Transverse colon (tissue), 4 donors: Measurements from ENCODE around the gene DHDH. TPM values are rescaled to one million over a fixed set of nuclear protein-coding genes. Genes with fewer than 3 reads are reported as not detected.
"Not testable (repeated sequence)": the region's sequence is repeated elsewhere in the genome, so short reads cannot be mapped to it uniquely, and the experiment has no call there.

ENCODE experiments used
- DNase-seq: peaks from one replicate; pipeline ENCODE4 v3.0.0-alpha.2; 2019
- H3K27ac ChIP-seq, 4 donors: fragments of 200-600 bp; sonication (generic); 2 replicates each; pipeline ENCODE4 v1.5.1; 2016 to 2018; ENCODE audit warnings: inconsistent platforms in 4 of 4
- H3K27me3 ChIP-seq: fragments of 200-600 bp; sonication (generic); 2 replicates; pipeline ENCODE4 v1.5.1; 2017; ENCODE audit warnings: inconsistent platforms
- H3K36me3 ChIP-seq, 4 donors: fragments of 200-600 bp; sonication (generic); 2 replicates each; pipeline ENCODE4 v1.5.1; 2017 to 2019; ENCODE audit warnings: inconsistent platforms in 4 of 4
- H3K4me1 ChIP-seq, 4 donors: fragments of 200-600 bp; sonication (generic); 2 replicates each; pipeline ENCODE4 v1.5.1; 2017 to 2020; ENCODE audit warnings: inconsistent platforms in 4 of 4
- H3K4me3 ChIP-seq, 4 donors: fragments of 200-600 bp; sonication (generic); 1 replicate in 1 of 4; 2 replicates in 3 of 4; pipeline versions ENCODE4 v1.5.1 to v1.6.1; 2017 to 2019; ENCODE audit warnings: inconsistent platforms in 4 of 4
- H3K9me3 ChIP-seq, 2 donors: fragments of 200-600 bp; sonication (generic); 2 replicates each; pipeline ENCODE4 v1.5.1; 2017 to 2019; ENCODE audit warnings: inconsistent platforms in 2 of 2
- EP300 ChIP-seq: sonication (generic); formaldehyde crosslinking; IDR thresholded peaks from one replicate; pipeline ENCODE4 v1.6.1; 2017; ENCODE audit warnings: antibody characterized with exemption, low read depth
- POLR2A ChIP-seq: fragments of 450-650 bp; IDR thresholded peaks from one replicate; pipeline ENCODE4 v1.6.1; 2016; ENCODE audit warnings: antibody characterized with exemption, mild to moderate bottlenecking, moderate library complexity
- POLR2AphosphoS5 ChIP-seq, 3 donors: sonication (generic); formaldehyde crosslinking; IDR thresholded peaks; one replicate each; pipeline ENCODE4 v1.6.1; 2016; ENCODE audit warnings: antibody characterized with exemption in 3 of 3
- WGBS, 2 donors: methylation state at CpG; one replicate each; pipeline ENCODE4 v1.1.5; 2018; ENCODE audit warnings: low coverage in 1 of 2; 5-methylcytosine and 5-hydroxymethylcytosine counted together
- in situ Hi-C, 4 donors: fragments of 200-750 bp; cut with MboI; loops; one replicate each; pipeline versions ENCODE4 v1.15.0 to v1.15.1; 2017; ENCODE audit warnings: low sequenced_read_pairs in 3 of 4, low pct_ligation_motif_present in 1 of 4, low pct_unique_long_range_greater_than_20kb in 1 of 4
- intact Hi-C: fragments of 100-400 bp; cut with DNase I; formaldehyde crosslinking; loops from one replicate; pipeline ENCODE4 v1.15.1; 2023; ENCODE audit warnings: low total_unique reads
- total RNA-seq, 4 donors: library from RNA; depleted of rRNA; stranded (reverse); fragments of >200 nt; gene quantifications; one replicate each; pipeline ENCODE4 v1.1.0, GENCODE V29; 2016
- TF ChIP-seq, protein P1 (sequence below), 5 experiments: fragments of 200-600 bp in 3 of 5; fragments of 450-650 bp in 2 of 5; sonication (generic) in 3 of 5; IDR thresholded peaks; 1 replicate in 2 of 5; 2 replicates in 3 of 5; pipeline ENCODE4 v1.5.1; 2016 to 2017; ENCODE audit warnings: antibody characterized with exemption in 5 of 5, inconsistent platforms in 3 of 5, mild to moderate bottlenecking in 2 of 5, moderate library complexity in 1 of 5

The DHDH gene
- total RNA-seq, 4 donors from 2014 or later = 3.4 to 4.9 TPM; not detected in 2

DNA sequence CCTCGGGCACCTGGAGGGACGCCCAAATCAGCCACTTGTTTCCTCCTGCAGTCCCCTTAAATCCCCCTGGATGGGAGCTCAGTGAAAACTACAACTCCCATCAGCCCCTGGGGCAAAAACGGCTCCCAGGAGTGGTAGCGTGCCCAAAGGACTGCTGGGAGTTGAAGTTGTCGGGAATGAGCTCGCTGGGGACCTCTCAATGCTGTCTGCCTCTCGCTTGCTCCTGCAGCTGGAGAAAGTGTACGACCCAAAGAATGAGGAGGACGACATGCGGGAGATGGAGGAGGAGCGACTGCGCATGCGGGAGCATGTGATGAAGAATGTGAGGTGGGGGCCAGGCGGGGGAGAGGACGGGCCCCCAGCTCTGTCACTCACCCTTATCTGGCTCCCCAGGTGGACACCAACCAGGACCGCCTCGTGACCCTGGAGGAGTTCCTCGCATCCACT is 14.7 kb upstream of the DHDH start:
- Histone ChIP-seq H3K36me3 (peaks cover 0 to 38% (median 0%) of the 10 kb centered on the region in 4 donors), H3K9me3 (no peaks in the 10 kb centered on the region)
- DNase-seq = no peak

DNA sequence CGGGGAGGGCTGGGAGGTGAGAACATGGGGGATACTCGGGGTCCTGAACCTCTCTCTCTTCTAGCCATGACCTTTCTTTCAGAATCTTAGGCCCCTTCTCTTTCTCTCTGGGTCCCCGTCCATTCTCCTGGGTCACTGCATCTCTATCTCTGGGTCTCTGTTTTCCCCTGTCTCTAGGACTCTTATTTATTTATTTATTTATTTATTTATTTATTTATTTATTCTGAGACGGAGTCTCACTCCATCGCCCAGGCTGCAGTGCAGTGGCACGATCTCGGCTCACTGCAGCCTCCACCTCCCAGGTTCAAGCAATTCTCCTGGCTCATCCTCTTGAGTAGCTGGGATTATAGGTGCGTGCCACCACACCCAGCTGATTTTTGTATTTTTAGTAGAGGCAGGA is 14.2 kb upstream of the DHDH start:
- in situ Hi-C loops, H3K27ac ChIP-seq, H3K4me3 ChIP-seq, H3K9me3 ChIP-seq, DNase-seq, H3K27me3 ChIP-seq, intact Hi-C loops, H3K4me1 ChIP-seq: not testable (repeated sequence)
- H3K36me3 ChIP-seq = peaks cover 0 to 34% (median 0%) of the 10 kb centered on the region in 4 donors
- WGBS, 2 donors = 98% methylated on average over 8 of the region's 8 CpGs; no CpG with 5 or more reads in 1 of the 2 donors

More for the DNA sequence above, 14.7 kb upstream of the DHDH start:
- no peaks in the 10 kb centered on the region for H3K4me1 ChIP-seq
- no peak for TF ChIP-seq POLR2AphosphoS5 (IDR thresholded peaks at IDR 0.05)
- TF ChIP-seq POLR2A = no peak
- TF ChIP-seq, protein P1, sequence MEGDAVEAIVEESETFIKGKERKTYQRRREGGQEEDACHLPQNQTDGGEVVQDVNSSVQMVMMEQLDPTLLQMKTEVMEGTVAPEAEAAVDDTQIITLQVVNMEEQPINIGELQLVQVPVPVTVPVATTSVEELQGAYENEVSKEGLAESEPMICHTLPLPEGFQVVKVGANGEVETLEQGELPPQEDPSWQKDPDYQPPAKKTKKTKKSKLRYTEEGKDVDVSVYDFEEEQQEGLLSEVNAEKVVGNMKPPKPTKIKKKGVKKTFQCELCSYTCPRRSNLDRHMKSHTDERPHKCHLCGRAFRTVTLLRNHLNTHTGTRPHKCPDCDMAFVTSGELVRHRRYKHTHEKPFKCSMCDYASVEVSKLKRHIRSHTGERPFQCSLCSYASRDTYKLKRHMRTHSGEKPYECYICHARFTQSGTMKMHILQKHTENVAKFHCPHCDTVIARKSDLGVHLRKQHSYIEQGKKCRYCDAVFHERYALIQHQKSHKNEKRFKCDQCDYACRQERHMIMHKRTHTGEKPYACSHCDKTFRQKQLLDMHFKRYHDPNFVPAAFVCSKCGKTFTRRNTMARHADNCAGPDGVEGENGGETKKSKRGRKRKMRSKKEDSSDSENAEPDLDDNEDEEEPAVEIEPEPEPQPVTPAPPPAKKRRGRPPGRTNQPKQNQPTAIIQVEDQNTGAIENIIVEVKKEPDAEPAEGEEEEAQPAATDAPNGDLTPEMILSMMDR (IDR thresholded peaks at IDR 0.05) = no peak
- TF ChIP-seq EP300 = no peak
- WGBS, 2 donors = 91% methylated on average over 18 of the region's 18 CpGs; no CpG with 5 or more reads in 1 of the 2 donors
- in situ Hi-C loops (no loop called here), intact Hi-C loops (no loop called here)
- H3K4me3 ChIP-seq = no peak overlapping the region
- no peaks in the 10 kb centered on the region for H3K27me3 ChIP-seq
- no peak overlapping the region for H3K27ac ChIP-seq

DNA sequence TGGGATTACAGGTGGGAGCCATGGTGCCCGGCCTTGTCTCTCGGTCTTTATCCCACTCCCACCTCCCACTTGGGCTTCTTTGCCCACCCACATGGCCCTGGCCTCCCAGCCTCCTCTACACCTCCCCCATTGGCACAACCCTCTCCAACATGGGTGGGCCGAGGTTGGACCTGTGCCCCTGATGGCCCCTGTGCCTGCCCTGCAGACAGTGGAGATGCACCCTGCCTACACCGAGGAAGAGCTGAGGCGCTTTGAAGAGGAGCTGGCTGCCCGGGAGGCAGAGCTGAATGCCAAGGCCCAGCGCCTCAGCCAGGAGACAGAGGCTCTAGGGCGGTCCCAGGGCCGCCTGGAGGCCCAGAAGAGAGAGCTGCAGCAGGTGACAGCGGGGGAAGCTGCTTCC is 12.6 kb upstream of the DHDH start:
- Histone ChIP-seq H3K27me3 (no peaks in the 10 kb centered on the region), H3K4me1 (no peaks in the 10 kb centered on the region), H3K9me3 (no peaks in the 10 kb centered on the region), H3K27ac (no peak overlapping the region), H3K4me3 (no peak overlapping the region), H3K36me3 (peaks cover 0 to 20% (median 0%) of the 10 kb centered on the region in 4 donors)
- DNase-seq = no peak
- intact Hi-C loops = no loop called here
- whole genome bisulfite sequencing, 2 donors = 86% methylated on average over 10 of the region's 10 CpGs; no CpG with 5 or more reads in 1 of the 2 donors
- in situ Hi-C loops = no loop called here
- TF ChIP-seq EP300 (no peak), POLR2A (no peak), POLR2AphosphoS5 (IDR thresholded peaks at IDR 0.05) (no peak)
- TF ChIP-seq, protein P1 (IDR thresholded peaks at IDR 0.05) = no peak

DNA sequence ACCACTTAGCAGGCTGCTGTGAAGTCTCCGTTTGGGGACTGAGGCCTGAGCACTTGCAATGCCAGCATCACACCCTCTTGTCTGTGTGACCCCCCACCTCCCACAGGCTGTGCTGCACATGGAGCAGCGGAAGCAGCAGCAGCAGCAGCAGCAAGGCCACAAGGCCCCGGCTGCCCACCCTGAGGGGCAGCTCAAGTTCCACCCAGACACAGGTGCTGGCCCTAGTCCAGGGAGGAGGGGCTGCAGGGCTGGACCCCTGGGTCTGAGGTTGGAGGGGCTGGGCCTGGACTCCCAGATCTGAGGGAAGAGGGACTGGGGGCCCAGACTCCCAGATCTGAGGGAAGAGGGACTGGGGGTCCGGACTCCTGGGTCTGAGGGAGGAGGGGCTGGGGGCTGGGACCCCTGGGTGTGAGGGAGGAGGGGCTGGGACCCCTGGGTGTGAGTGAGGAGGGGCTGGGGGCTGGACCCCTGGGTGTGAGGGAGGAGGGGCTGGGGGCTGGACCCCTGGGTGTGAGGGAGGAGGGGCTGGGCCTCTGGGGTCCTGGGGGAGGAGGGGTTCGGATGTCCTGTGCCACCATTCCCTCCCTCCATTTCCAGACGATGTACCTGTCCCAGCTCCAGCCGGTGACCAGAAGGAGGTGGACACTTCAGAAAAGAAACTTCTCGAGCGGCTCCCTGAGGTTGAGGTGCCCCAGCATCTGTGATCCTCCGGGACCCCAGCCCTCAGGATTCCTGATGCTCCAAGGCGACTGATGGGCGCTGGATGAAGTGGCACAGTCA is 11.6 kb upstream of the DHDH start:
- Histone ChIP-seq H3K27ac (no peak overlapping the region), H3K27me3 (no peaks in the 10 kb centered on the region), H3K36me3 (peaks cover 0 to 14% (median 0%) of the 10 kb centered on the region in 4 donors), H3K9me3 (no peaks in the 10 kb centered on the region), H3K4me3 (no peak overlapping the region), H3K4me1 (peaks cover 0 to 1% (median under 1%) of the 10 kb centered on the region in 4 donors)
- no peak for DNase-seq
- WGBS, 2 donors = 75 to 90% methylated on average over 4 to 12 of the region's 12 CpGs
- in situ Hi-C loops (no loop called here), intact Hi-C loops (no loop called here)
- no peak for TF ChIP-seq EP300
- TF ChIP-seq, protein P1 (IDR thresholded peaks at IDR 0.05) = no peak
